Neuronal stem cell (in vitro differentiated cells): ENCODE data around the gene PLEKHN1.
"Not testable (repeated sequence)": the region's sequence is repeated elsewhere in the genome, so short reads cannot be mapped to it uniquely, and the experiment has no call there.

Experiments
- DNase-seq: peaks from one replicate; pipeline ENCODE4 v3.0.0-alpha.2; 2013; ENCODE audit warnings: low spot score
- H2AFZ ChIP-seq: one replicate; pipeline ENCODE4 v1.6.1; 2013; ENCODE audit warnings: mild to moderate bottlenecking, low read length, inconsistent platforms
- H2AK5ac ChIP-seq: 2 replicates; pipeline ENCODE4 v1.6.1; 2013; ENCODE audit warnings: low read depth, mild to moderate bottlenecking, inconsistent platforms, low read length, moderate library complexity, mixed read lengths
- H2BK120ac ChIP-seq: 2 replicates; pipeline ENCODE4 v1.6.1; 2013; ENCODE audit warnings: low read depth, mild to moderate bottlenecking, inconsistent platforms, low read length, moderate library complexity, mixed read lengths
- H2BK12ac ChIP-seq: one replicate; pipeline ENCODE4 v1.6.1; 2013; ENCODE audit warnings: low read length, inconsistent platforms
- H2BK15ac ChIP-seq: 2 replicates; pipeline ENCODE4 v1.6.1; 2013; ENCODE audit warnings: mild to moderate bottlenecking, low read length, inconsistent platforms, mixed read lengths
- H2BK5ac ChIP-seq: one replicate; pipeline ENCODE4 v1.6.1; 2013; ENCODE audit warnings: inconsistent platforms, mild to moderate bottlenecking, low read length, moderate library complexity
- H3K14ac ChIP-seq: one replicate; pipeline ENCODE4 v1.6.1; 2013; ENCODE audit warnings: low read length, inconsistent platforms
- H3K18ac ChIP-seq: 2 replicates; pipeline ENCODE4 v1.6.1; 2013; ENCODE audit warnings: low read length, inconsistent platforms
- H3K23ac ChIP-seq: 2 replicates; pipeline ENCODE4 v1.6.1; 2013; ENCODE audit warnings: low read depth, mild to moderate bottlenecking, mixed read lengths, low read length, inconsistent platforms; ENCODE audit not compliant: poor library complexity
- H3K27ac ChIP-seq: replicated peaks from 3 replicates; pipeline ENCODE4 v1.5.1; 2013; ENCODE audit warnings: low read length, inconsistent platforms
- H3K27me3 ChIP-seq, 3 experiments: 2 replicates each; pipeline ENCODE4 v1.6.1; 2013; ENCODE audit warnings: low read length in 3 of 3, mild to moderate bottlenecking in 2 of 3, inconsistent platforms in 1 of 3, low read depth in 1 of 3, mixed read lengths in 1 of 3, moderate library complexity in 1 of 3; ENCODE audit not compliant: control insufficient read depth in 3 of 3, insufficient read depth in 3 of 3
- H3K36me3 ChIP-seq, 2 donors: replicated peaks in 1 of 2; 2 replicates each; pipeline ENCODE4 v1.6.1; 2013; ENCODE audit warnings: low read length in 2 of 2; ENCODE audit not compliant: control insufficient read depth in 2 of 2, insufficient read depth in 2 of 2
- H3K4ac ChIP-seq: 2 replicates; pipeline ENCODE4 v1.6.1; 2013; ENCODE audit warnings: inconsistent platforms, mild to moderate bottlenecking, low read length, moderate library complexity
- H3K4me1 ChIP-seq, 2 donors: 1 replicate in 1 of 2; 2 replicates in 1 of 2; pipeline ENCODE4 v1.6.1; 2013; ENCODE audit warnings: low read length in 2 of 2, low read depth in 1 of 2; ENCODE audit not compliant: control insufficient read depth in 2 of 2, insufficient read depth in 1 of 2
- H3K4me2 ChIP-seq: one replicate; pipeline ENCODE4 v1.6.1; 2013; ENCODE audit warnings: mild to moderate bottlenecking, low read length, inconsistent platforms; ENCODE audit not compliant: insufficient read depth, poor library complexity, severe bottlenecking
- H3K4me3 ChIP-seq, 2 donors: 2 replicates each; pipeline ENCODE4 v1.5.1; 2013; ENCODE audit warnings: low read length in 2 of 2, mild to moderate bottlenecking in 2 of 2, inconsistent platforms in 1 of 2, moderate library complexity in 1 of 2
- H3K79me1 ChIP-seq: one replicate; pipeline ENCODE4 v1.6.1; 2013; ENCODE audit warnings: low read depth, mild to moderate bottlenecking, inconsistent platforms, low read length, moderate library complexity
- H3K9ac ChIP-seq: one replicate; pipeline ENCODE4 v1.6.1; 2013; ENCODE audit warnings: mild to moderate bottlenecking, low read depth, low read length, inconsistent platforms; ENCODE audit not compliant: poor library complexity
- H3K9me3 ChIP-seq, 2 donors: replicated peaks in 1 of 2; 2 replicates each; pipeline versions ENCODE3 to v1.6.1; 2013; ENCODE audit warnings: low read length in 2 of 2, mild to moderate bottlenecking in 2 of 2, inconsistent platforms in 1 of 2, low read depth in 1 of 2, mixed read lengths in 1 of 2, moderate library complexity in 1 of 2; ENCODE audit not compliant: control insufficient read depth in 2 of 2, insufficient read depth in 1 of 2
- H4K8ac ChIP-seq: one replicate; pipeline ENCODE4 v1.6.1; 2013; ENCODE audit warnings: low read depth, mild to moderate bottlenecking, inconsistent platforms, low read length, moderate library complexity
- H4K91ac ChIP-seq: one replicate; pipeline ENCODE4 v1.6.1; 2013; ENCODE audit warnings: low read length, low read depth, mild to moderate bottlenecking, inconsistent platforms; ENCODE audit not compliant: poor library complexity
- WGBS, 2 donors: extraction: QIAGEN DNeasy Blood & Tissue Kit; methylation state at CpG; one replicate each; pipeline ENCODE4 v1.1.7; 2013; ENCODE audit warnings: missing lambda C conversion rate in 2 of 2, mixed read lengths in 1 of 2; ENCODE audit not compliant: insufficient read length in 2 of 2, insufficient replicate concordance in 1 of 2; ENCODE audit errors: extremely low coverage in 2 of 2; 5-methylcytosine and 5-hydroxymethylcytosine counted together

PLEKHN1 gene

GRCh38 chr1:1018321-1018685 is 52.0 kb downstream of the PLEKHN1 start:
- H3K4me3 ChIP-seq, H4K8ac ChIP-seq, H2BK15ac ChIP-seq, H4K91ac ChIP-seq, H3K23ac ChIP-seq, H3K27ac ChIP-seq, H3K27me3 ChIP-seq, H3K4me2 ChIP-seq, DNase-seq, H2AK5ac ChIP-seq, H3K9me3 ChIP-seq, H3K4ac ChIP-seq, H3K9ac ChIP-seq, H3K14ac ChIP-seq, H2AFZ ChIP-seq, H2BK120ac ChIP-seq: not testable (repeated sequence)
- whole genome bisulfite sequencing, 2 donors = no CpG with 5 or more reads among the region's 26 CpGs
- H2BK12ac ChIP-seq = peak overlapping the region; percentile 58
- H3K79me1 ChIP-seq = peaks cover 23% of the 10 kb centered on the region
- H3K4me1 ChIP-seq = peaks cover 24 to 25% of the 10 kb centered on the region in 2 donors
- H3K36me3 ChIP-seq = peaks cover 0 to 15% of the 10 kb centered on the region in 2 donors
- H2BK5ac ChIP-seq = peak overlapping the region; percentile 82
- H3K18ac ChIP-seq = peak overlapping the region; percentile 57

- Histone ChIP-seq H3K4ac (no peak overlapping the region), H3K14ac (no peak overlapping the region), H2BK12ac (no peak overlapping the region), H3K9me3 (no peaks in the 10 kb centered on the region), H4K91ac (no peak overlapping the region), H4K8ac (peak overlapping the region; percentile 82), H2BK120ac (no peak overlapping the region), H3K79me1 (peaks cover 26% of the 10 kb centered on the region), H3K4me3 (peak overlapping the region; percentile 59 to 90), H3K27ac (peak overlapping the region; percentile 95), H3K9ac (no peak overlapping the region), H3K4me1 (peaks cover 16 to 25% of the 10 kb centered on the region in 2 donors), H2BK15ac (no peak overlapping the region), H2AFZ (peak overlapping the region; percentile 79), H3K4me2 (peak overlapping the region; percentile 45), H3K36me3 (peaks cover 2 to 22% of the 10 kb centered on the region in 2 donors), H3K27me3 (no peaks in the 10 kb centered on the region), H2AK5ac (peak overlapping the region; percentile 90), H3K18ac (peak overlapping the region; percentile 95), H2BK5ac (no peak overlapping the region), H3K23ac (no peak overlapping the region)
- WGBS, 2 donors = no CpG with 5 or more reads among the region's 91 CpGs
- peak; percentile 86 for DNase-seq
These were observed 53.1 kb downstream of the PLEKHN1 start for GRCh38 chr1:1019122-1019999.

- Histone ChIP-seq H4K91ac (peak within 1 kb of the TSS; percentile 85), H3K4ac (peak within 1 kb of the TSS; percentile 89), H3K4me3 (peak within 1 kb of the TSS; percentile 90 to 97), H3K27ac (peak within 1 kb of the TSS; percentile 95), H3K79me1 (peaks cover 28% of the 10 kb centered on the region), H2AFZ (peak within 1 kb of the TSS; percentile 79), H3K36me3 (peaks cover 2 to 25% of the 10 kb centered on the region in 2 donors), H3K18ac (peak within 1 kb of the TSS; percentile 100), H3K9me3 (no peaks in the 10 kb centered on the region), H3K27me3 (no peaks in the 10 kb centered on the region), H2BK12ac (peak within 1 kb of the TSS; percentile 58), H2AK5ac (peak within 1 kb of the TSS; percentile 99), H2BK15ac (peak within 1 kb of the TSS; percentile 98), H3K23ac (peak within 1 kb of the TSS; percentile 91), H2BK5ac (peak within 1 kb of the TSS; percentile 93), H2BK120ac (peak within 1 kb of the TSS; percentile 94), H3K9ac (peak within 1 kb of the TSS; percentile 96), H3K4me2 (peak within 1 kb of the TSS; percentile 84), H3K14ac (peak within 1 kb of the TSS; percentile 97), H4K8ac (peak within 1 kb of the TSS; percentile 82), H3K4me1 (peaks cover 12 to 28% of the 10 kb centered on the region in 2 donors)
- no peak for DNase-seq
- no CpG with 5 or more reads among the region's 58 CpGs for WGBS, 2 donors
These were observed 53.7 kb downstream of the PLEKHN1 start, which contains the start of gene AGRN for GRCh38 chr1:1020000-1020404. Gene AGRN (plus strand): TSS chr1:1020120. CDS start chr1:1020173, 53 bp downstream.

- H3K36me3 ChIP-seq = peaks cover 2 to 25% of the 10 kb centered on the region in 2 donors
- H2BK5ac ChIP-seq = peak overlapping the region; percentile 93
- H3K4me1 ChIP-seq = peaks cover 12 to 30% of the 10 kb centered on the region in 2 donors
- H3K4ac ChIP-seq = peak overlapping the region; percentile 89
- peak overlapping the region; percentile 90 for H3K27ac ChIP-seq
- peak overlapping the region; percentile 38 for H3K14ac ChIP-seq
- H3K9me3 ChIP-seq = no peaks in the 10 kb centered on the region
- H3K79me1 ChIP-seq = peaks cover 28% of the 10 kb centered on the region
- H3K9ac ChIP-seq = peak overlapping the region; percentile 96
- no peak overlapping the region for H4K8ac ChIP-seq
- H3K18ac ChIP-seq = peak overlapping the region; percentile 100
- H2AK5ac ChIP-seq = peak overlapping the region; percentile 99
- DNase-seq = no peak
- H3K4me2 ChIP-seq = peak overlapping the region; percentile 84
- peak overlapping the region; percentile 85 for H4K91ac ChIP-seq
- H3K4me3 ChIP-seq = peak overlapping the region; percentile 90 to 97
- H2BK15ac ChIP-seq = peak overlapping the region; percentile 98
- no peaks in the 10 kb centered on the region for H3K27me3 ChIP-seq
- H3K23ac ChIP-seq = peak overlapping the region; percentile 91
- no CpG with 5 or more reads among the region's 59 CpGs for WGBS, 2 donors
- H2BK12ac ChIP-seq = peak overlapping the region; percentile 16
- peak overlapping the region; percentile 94 for H2BK120ac ChIP-seq
- peak overlapping the region; percentile 74 for H2AFZ ChIP-seq
These were observed 54.2 kb downstream of the PLEKHN1 start for GRCh38 chr1:1020415-1021009.
